Body of pancreas (tissue), 4 donors: ENCODE results near the gene C11orf16. TPM values are rescaled to one million over a fixed set of nuclear protein-coding genes. Genes with fewer than 3 reads are reported as not detected.
"Not testable (repeated sequence)": the region's sequence is repeated elsewhere in the genome, so short reads cannot be mapped to it uniquely, and the experiment has no call there.

Experiments
- ATAC-seq: fragments of 150-250 bp; one replicate; pipeline ENCODE4 v1.9.1; 2016
- DNase-seq, 4 donors: peaks; one replicate each; pipeline ENCODE4 v3.0.0-alpha.2; 2019
- H3K27ac ChIP-seq, 4 donors: fragments of 200-600 bp; sonication (generic); 1 replicate in 3 of 4; 2 replicates in 1 of 4; pipeline versions ENCODE4 v1.5.1 to v1.6.1; 2016 to 2019; ENCODE audit warnings: mild to moderate bottlenecking in 1 of 4, mixed read lengths in 1 of 4, moderate library complexity in 1 of 4
- H3K27me3 ChIP-seq, 2 donors: fragments of 200-600 bp; sonication (generic); one replicate each; pipeline ENCODE4 v1.6.0; 2016; ENCODE audit warnings: mild to moderate bottlenecking in 1 of 2
- H3K36me3 ChIP-seq, 2 donors: fragments of 200-600 bp; sonication (generic); replicated peaks in 1 of 2; 2 replicates each; pipeline ENCODE4 v1.5.1; 2016; ENCODE audit warnings: low read depth in 2 of 2; ENCODE audit not compliant: insufficient read depth in 1 of 2
- H3K4me1 ChIP-seq: fragments of 200-600 bp; sonication (generic); one replicate; pipeline ENCODE4 v1.6.0; 2016
- H3K4me3 ChIP-seq, 2 donors: fragments of 200-600 bp; sonication (generic); 1 replicate in 1 of 2; 2 replicates in 1 of 2; pipeline ENCODE4 v1.5.1; 2016 to 2019
- H3K9me3 ChIP-seq, 3 donors: fragments of 200-600 bp; sonication (generic); 1 replicate in 2 of 3; 2 replicates in 1 of 3; pipeline ENCODE4 v1.5.1; 2016
- POLR2A ChIP-seq, 3 donors: fragments of 450-650 bp; IDR thresholded peaks; one replicate each; pipeline ENCODE4 v1.6.1; 2016; ENCODE audit warnings: antibody characterized with exemption in 3 of 3, mild to moderate bottlenecking in 2 of 3
- WGBS, 2 donors: methylation state at CpG; one replicate each; pipeline ENCODE4 v1.1.5; 2017; 5-methylcytosine and 5-hydroxymethylcytosine counted together
- intact Hi-C: fragments of 100-400 bp; cut with DNase I; formaldehyde crosslinking; loops from one replicate; pipeline ENCODE4 v1.15.1; 2023
- total RNA-seq, 2 donors: library from RNA; depleted of rRNA; stranded (reverse); fragments of >200 nt; gene quantifications; one replicate each; pipeline ENCODE4 v1.1.0, GENCODE V29; 2016
- TF ChIP-seq, protein P1 (sequence below), 7 experiments: fragments of 450-650 bp in 4 of 7; fragments of 200-600 bp in 3 of 7; sonication (generic) in 3 of 7; IDR thresholded peaks; one replicate each; pipeline ENCODE4 v1.5.1; 2016 to 2019; ENCODE audit warnings: antibody characterized with exemption in 7 of 7

C11orf16 gene
- total RNA-seq, 2 donors from 2014 or later: not detected

DNA sequence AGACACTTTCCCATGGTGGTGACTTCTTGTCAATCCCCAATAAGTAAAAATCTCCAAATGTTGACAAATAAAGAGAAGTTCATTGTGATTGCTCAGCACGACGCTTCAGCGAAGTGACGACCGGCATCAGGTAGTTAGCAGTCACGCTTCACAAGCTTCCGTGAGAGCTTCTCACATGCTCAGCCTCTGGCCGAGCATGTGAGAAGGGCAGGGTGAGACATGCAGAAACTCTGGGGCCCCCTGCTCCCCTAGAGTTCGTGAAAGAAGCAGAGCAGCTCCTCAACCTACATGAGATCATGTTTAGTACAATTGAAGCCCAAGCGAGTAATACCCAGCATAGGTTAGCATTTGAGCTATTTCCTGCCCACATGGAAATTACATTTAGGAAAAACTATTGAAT is 4.4 kb upstream of the C11orf16 start:
- no peak overlapping the region for H3K27ac ChIP-seq
- intact Hi-C loops: no loop called here
- TF ChIP-seq, protein P1, sequence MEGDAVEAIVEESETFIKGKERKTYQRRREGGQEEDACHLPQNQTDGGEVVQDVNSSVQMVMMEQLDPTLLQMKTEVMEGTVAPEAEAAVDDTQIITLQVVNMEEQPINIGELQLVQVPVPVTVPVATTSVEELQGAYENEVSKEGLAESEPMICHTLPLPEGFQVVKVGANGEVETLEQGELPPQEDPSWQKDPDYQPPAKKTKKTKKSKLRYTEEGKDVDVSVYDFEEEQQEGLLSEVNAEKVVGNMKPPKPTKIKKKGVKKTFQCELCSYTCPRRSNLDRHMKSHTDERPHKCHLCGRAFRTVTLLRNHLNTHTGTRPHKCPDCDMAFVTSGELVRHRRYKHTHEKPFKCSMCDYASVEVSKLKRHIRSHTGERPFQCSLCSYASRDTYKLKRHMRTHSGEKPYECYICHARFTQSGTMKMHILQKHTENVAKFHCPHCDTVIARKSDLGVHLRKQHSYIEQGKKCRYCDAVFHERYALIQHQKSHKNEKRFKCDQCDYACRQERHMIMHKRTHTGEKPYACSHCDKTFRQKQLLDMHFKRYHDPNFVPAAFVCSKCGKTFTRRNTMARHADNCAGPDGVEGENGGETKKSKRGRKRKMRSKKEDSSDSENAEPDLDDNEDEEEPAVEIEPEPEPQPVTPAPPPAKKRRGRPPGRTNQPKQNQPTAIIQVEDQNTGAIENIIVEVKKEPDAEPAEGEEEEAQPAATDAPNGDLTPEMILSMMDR (IDR thresholded peaks at IDR 0.05): no peak
- TF ChIP-seq POLR2A (IDR thresholded peaks at IDR 0.05): no peak
- H3K36me3 ChIP-seq: no peaks in the 10 kb centered on the region
- no peaks in the 10 kb centered on the region for H3K4me1 ChIP-seq
- DNase-seq (no peak), ATAC-seq (no peak)
- H3K9me3 ChIP-seq: no peaks in the 10 kb centered on the region
- WGBS, 2 donors: 83 to 92% methylated on average over 10 of the region's 10 CpGs
- no peaks in the 10 kb centered on the region for H3K27me3 ChIP-seq
- no peak overlapping the region for H3K4me3 ChIP-seq

DNA sequence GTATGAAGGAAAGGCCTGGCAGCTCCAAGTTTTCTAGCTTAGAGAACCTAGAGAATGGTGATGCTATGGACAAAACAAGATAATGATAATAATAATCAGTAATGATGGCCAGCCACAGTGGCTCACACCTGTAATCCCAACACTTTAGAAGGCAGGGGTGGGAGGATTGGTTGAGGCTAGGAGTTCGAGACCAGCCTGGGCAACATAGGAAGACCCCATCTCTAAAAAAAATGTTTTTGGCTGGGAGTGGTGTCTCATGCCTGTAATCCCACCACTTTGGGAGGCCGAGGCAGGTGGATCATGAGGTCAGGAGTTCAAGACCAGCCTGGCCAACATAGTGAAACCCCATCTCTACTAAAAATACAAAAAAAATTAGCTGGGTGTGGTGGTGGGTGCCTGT is 3.0 kb upstream of the C11orf16 start:
- H3K4me3 ChIP-seq, ATAC-seq, H3K36me3 ChIP-seq, intact Hi-C loops, DNase-seq, H3K27ac ChIP-seq, H3K9me3 ChIP-seq, H3K4me1 ChIP-seq, H3K27me3 ChIP-seq: not testable (repeated sequence)
- WGBS, 2 donors: 75 to 77% methylated on average over 2 of the region's 2 CpGs

DNA sequence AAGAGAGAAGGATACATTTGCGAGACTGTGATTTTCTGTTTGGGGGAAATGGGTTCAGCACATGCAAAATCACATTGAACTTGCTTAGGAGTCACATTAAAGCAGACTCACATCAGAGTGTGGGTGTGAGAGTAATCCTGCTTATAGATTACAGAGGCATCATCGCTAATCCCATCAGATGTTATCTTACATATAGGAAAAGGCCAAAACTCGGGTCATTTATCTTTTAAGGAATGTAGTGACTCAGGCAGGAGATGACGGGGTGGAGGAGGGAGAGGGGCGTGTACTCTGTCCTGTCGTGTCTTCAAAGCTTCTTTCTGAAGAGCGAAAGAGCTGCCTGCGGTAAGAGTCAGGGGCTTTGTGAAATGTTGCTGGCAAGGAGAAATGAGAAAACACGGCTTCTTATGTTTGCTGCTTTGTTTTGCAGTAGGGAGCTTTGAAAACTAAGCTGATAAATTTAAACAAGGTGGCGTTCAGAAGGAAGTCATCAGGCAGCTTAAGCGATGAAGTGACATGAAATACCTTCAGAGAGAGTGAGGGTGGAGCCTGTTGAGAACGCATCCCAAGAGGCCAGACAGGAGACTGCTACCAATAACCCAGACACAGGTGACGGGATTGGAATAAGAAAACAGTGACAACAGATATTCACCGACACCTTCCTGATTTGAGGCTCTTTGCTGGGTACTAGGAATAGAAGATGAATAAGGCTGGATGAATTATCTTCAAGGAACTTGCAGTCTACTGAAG is 2.2 kb upstream of the C11orf16 start:
- no peaks in the 10 kb centered on the region for H3K9me3 ChIP-seq
- ATAC-seq (no peak), DNase-seq (no peak)
- H3K4me3 ChIP-seq: no peak overlapping the region
- 59 to 60% methylated on average over 14 of the region's 14 CpGs for WGBS, 2 donors
- H3K27ac ChIP-seq: no peak overlapping the region
- intact Hi-C loops: no loop called here
- H3K27me3 ChIP-seq: no peaks in the 10 kb centered on the region
- H3K36me3 ChIP-seq: no peaks in the 10 kb centered on the region
- TF ChIP-seq, protein P1 (IDR thresholded peaks at IDR 0.05): no peak
- no peak for TF ChIP-seq POLR2A (IDR thresholded peaks at IDR 0.05)
- no peaks in the 10 kb centered on the region for H3K4me1 ChIP-seq

DNA sequence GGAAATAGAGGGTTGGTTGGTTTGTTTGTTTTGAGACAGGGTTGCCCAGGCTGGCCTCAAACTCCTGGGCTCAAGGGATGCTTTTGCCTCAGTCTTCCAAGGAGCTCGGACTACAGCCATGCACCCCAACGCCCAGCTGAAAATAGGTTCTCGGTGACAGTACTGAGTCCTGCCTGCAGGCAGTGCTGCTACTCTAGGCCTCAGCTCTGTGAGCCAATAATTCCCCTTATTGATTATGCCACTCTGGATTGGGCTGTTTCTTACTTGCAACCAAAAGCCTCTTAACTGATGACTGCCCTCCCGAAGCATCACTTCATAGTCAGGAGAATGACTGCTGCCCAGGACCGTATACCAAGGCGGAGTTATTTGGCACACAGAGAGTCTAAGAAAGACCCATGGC is 1.2 kb upstream of the C11orf16 start:
- no peak overlapping the region for H3K27ac ChIP-seq
- TF ChIP-seq POLR2A (IDR thresholded peaks at IDR 0.05): no peak
- TF ChIP-seq, protein P1 (IDR thresholded peaks at IDR 0.05): no peak
- WGBS, 2 donors: 82 to 100% methylated on average over 3 to 6 of the region's 6 CpGs
- H3K4me1 ChIP-seq: no peaks in the 10 kb centered on the region
- H3K27me3 ChIP-seq: no peaks in the 10 kb centered on the region
- H3K4me3 ChIP-seq: no peak overlapping the region
- H3K9me3 ChIP-seq: no peaks in the 10 kb centered on the region
- intact Hi-C loops: no loop called here
- H3K36me3 ChIP-seq: no peaks in the 10 kb centered on the region
- DNase-seq: no peak
- no peak for ATAC-seq

DNA sequence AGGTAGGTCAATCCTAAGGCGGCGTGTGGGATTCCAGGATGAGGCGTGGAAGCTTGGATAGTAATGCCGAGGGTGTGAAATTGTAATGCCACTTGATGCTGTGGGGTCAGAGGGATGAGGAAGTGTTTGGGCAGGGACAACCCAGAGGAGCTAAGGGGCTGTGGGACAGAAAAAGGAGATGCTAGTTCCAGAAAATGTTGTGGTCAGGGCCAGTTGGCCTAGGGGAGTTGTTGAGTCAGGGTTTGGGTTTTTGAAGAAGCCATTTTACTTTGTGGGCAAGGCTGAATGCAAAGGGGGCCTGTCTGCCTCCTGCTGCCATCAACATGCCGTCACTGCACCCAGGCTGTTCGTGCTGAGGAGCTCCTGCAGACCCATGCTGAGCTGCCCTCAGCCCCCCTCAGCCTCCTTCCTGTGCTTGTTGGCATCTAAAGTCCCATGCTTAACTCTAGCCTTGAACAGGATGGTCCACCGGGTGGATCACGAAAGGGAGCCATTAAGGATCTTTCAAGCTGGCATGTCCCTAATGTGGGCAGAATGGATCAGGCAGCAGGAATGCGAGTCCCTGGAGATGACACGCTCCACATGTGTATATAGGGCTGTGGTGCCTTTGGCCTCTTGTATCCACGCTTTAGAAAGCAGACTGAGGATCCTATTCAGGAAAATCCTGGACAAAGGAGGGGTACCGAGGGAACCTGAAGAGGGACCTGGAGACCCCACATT is 2.1 kb downstream of the C11orf16 start:
- no peak for TF ChIP-seq POLR2A (IDR thresholded peaks at IDR 0.05)
- TF ChIP-seq, protein P1 (IDR thresholded peaks at IDR 0.05): no peak
- Histone ChIP-seq H3K36me3 (no peaks in the 10 kb centered on the region), H3K4me3 (no peak overlapping the region), H3K27ac (no peak overlapping the region), H3K27me3 (no peaks in the 10 kb centered on the region), H3K9me3 (no peaks in the 10 kb centered on the region), H3K4me1 (no peaks in the 10 kb centered on the region)
- WGBS, 2 donors: 89 to 94% methylated on average over 9 to 12 of the region's 12 CpGs
- DNase-seq: no peak
- ATAC-seq: no peak
- intact Hi-C loops: no loop called here
